Heart right ventricle (tissue), 16 donors: ENCODE measurements around the gene EPS8L2. TPM values are rescaled to one million over a fixed set of nuclear protein-coding genes. Genes with fewer than 3 reads are reported as not detected.

Experiments
- ATAC-seq, 8 donors: fragments of 200-7000 bp; cut with Tn5 transposase; one replicate each; pipeline ENCODE4 v1.9.1; 2020; ENCODE audit warnings: mild to moderate bottlenecking in 8 of 8, moderate library complexity in 8 of 8, moderate number of reproducible peaks in 1 of 8
- DNase-seq, 2 donors: peaks; one replicate each; pipeline ENCODE4 v3.0.0-alpha.2; 2020
- H3K27ac ChIP-seq, 10 donors: fragments of 200-600 bp; sonication (generic) in 2 of 10; one replicate each; pipeline versions ENCODE4 v1.5.0 to v1.8.0; 2020 to 2022; ENCODE audit warnings: mild to moderate bottlenecking in 3 of 10
- H3K27me3 ChIP-seq, 7 donors: fragments of 200-600 bp; one replicate each; pipeline ENCODE4 v1.8.0; 2021 to 2022; ENCODE audit warnings: mild to moderate bottlenecking in 2 of 7
- H3K36me3 ChIP-seq, 9 donors: fragments of 200-600 bp; sonication (generic) in 1 of 9; one replicate each; pipeline versions ENCODE4 v1.5.0 to v1.8.0; 2020 to 2022; ENCODE audit warnings: mild to moderate bottlenecking in 2 of 9
- H3K4me1 ChIP-seq, 9 donors: fragments of 200-600 bp; sonication (generic) in 1 of 9; one replicate each; pipeline versions ENCODE4 v1.5.0 to v1.8.0; 2020 to 2022; ENCODE audit warnings: mild to moderate bottlenecking in 4 of 9
- H3K4me3 ChIP-seq, 10 donors: fragments of 200-600 bp; sonication (generic) in 2 of 10; one replicate each; pipeline versions ENCODE4 v1.5.0 to v1.8.0; 2020 to 2022; ENCODE audit warnings: mild to moderate bottlenecking in 7 of 10, moderate library complexity in 2 of 10
- H3K9me3 ChIP-seq, 11 donors: fragments of 200-600 bp in 10 of 11; sonication (generic) in 2 of 11; one replicate each; pipeline versions ENCODE4 v1.5.0 to v1.8.0; 2013 to 2022; ENCODE audit warnings: mild to moderate bottlenecking in 2 of 11, control low read depth in 1 of 11, moderate library complexity in 1 of 11
- CTCF ChIP-seq, 9 donors: fragments of 200-600 bp; sonication (generic) in 2 of 9; IDR thresholded peaks; one replicate each; pipeline versions ENCODE4 v1.5.0 to v1.8.0; 2021 to 2022; ENCODE audit warnings: antibody characterized with exemption in 9 of 9, mild to moderate bottlenecking in 5 of 9, moderate library complexity in 1 of 9
- WGBS, 2 donors: extraction: QIAGEN DNeasy Blood & Tissue Kit; methylation state at CpG; one replicate each; pipeline ENCODE4 v1.1.7; 2013; ENCODE audit warnings: inconsistent platforms in 1 of 2; 5-methylcytosine and 5-hydroxymethylcytosine counted together
- intact Hi-C, 10 donors: fragments of 100-400 bp; cut with DNase I; formaldehyde crosslinking; loops; one replicate each; pipeline versions ENCODE4 v1.11.1 to v1.14.2; 2022
- polyA plus RNA-seq, 2 donors: library from polyadenylated mRNA; stranded (reverse); fragments of 200-250 nt; gene quantifications; one replicate each; pipeline ENCODE4 v1.2.3, GENCODE V29; 2013
- total RNA-seq, 10 donors: library from RNA; stranded (reverse); fragmentation: NEBNext Ultra II Directional in 3 of 10; extraction: Animal tissue kit (Norgen Biotek cat#: 25700) in 3 of 10; gene quantifications; one replicate each; pipeline versions ENCODE4 v1.2.1 to v1.2.4, GENCODE V29; 2021 to 2023
- donor health status: Arrhythmogenic right ventricular cardiomyopathy.
- donor health status: ischemic (EF 13 %, LVEDD 7.1; RV severe dilation, severe dysfunction).
- donor health status: healthy with polysubstance abuse.
- donor health status: DM: no; HTN: yes; CAD: no.
- donor health status: DM: no; HTN: no; CAD: no.
- donor health status: ischemic (EF 25% LVEDD 6.9; RV normal size, moderate dysfunction).
- donor health status: ischemic (EF 25% LVEDD 5.7; RV mildly dilated, moderate dysfunction).
- donor health status: healthy.
- donor health status: DM: yes; HTN: yes; CAD: no.
- donor health status: Ischemic cardiomyopathy.
- donor health status: ischemic (EF 35%, LVEDD 5.7; RV mildly dilated, moderate dysfunction).
- donor health status: nonischemic (EF 11% LVEDD 7.7; RV severe dilation, severe dysfunction).
- donor health status: DM: yes; HTN: yes; CAD: no.
- donor health status: PGD.
- donor health status: ischemic (EF 29% LVEDD 5.4; RV normal size, mild dysfunction).
- donor health status: nonischemic (EF 23%, LVEDD 6.1; RV moderate dilation, normal function).

EPS8L2 gene
- total and polyA plus RNA-seq, 12 donors, result 1.2 to 6.7 (median 2.9) TPM

GRCh38 chr11:773830-774229, 67.8 kb downstream of the EPS8L2 start:
- H3K27ac ChIP-seq, result no peak overlapping the region
- WGBS, 2 donors, result 91 to 92% methylated on average over 9 of the region's 9 CpGs
- intact Hi-C loops, result no loop called here
- no peaks in the 10 kb centered on the region for H3K27me3 ChIP-seq
- H3K36me3 ChIP-seq, result peaks cover 0 to 56% (median 12%) of the 10 kb centered on the region in 9 donors
- peaks cover 8 to 42% (median 24%) of the 10 kb centered on the region in 9 donors for H3K4me1 ChIP-seq
- no peak overlapping the region for H3K4me3 ChIP-seq
- no peak for DNase-seq
- no peak for ATAC-seq
- TF ChIP-seq CTCF (IDR thresholded peaks at IDR 0.05), result no peak
- H3K9me3 ChIP-seq, result no peaks in the 10 kb centered on the region

GRCh38 chr11:774873-775592, 69.0 kb downstream of the EPS8L2 start:
- peaks cover 8 to 53% (median 29%) of the 10 kb centered on the region in 9 donors for H3K4me1 ChIP-seq
- no peak for TF ChIP-seq CTCF (IDR thresholded peaks at IDR 0.05)
- H3K36me3 ChIP-seq, result peaks cover 0 to 49% (median 8%) of the 10 kb centered on the region in 9 donors
- intact Hi-C loops, result no loop called here
- no peak overlapping the region for H3K27ac ChIP-seq
- 78 to 81% methylated on average over 20 of the region's 20 CpGs for WGBS, 2 donors
- no peak for ATAC-seq
- no peaks in the 10 kb centered on the region for H3K9me3 ChIP-seq
- H3K27me3 ChIP-seq, result no peaks in the 10 kb centered on the region
- no peak overlapping the region for H3K4me3 ChIP-seq
- no peak for DNase-seq

GRCh38 chr11:776263-776560, 70.2 kb downstream of the EPS8L2 start:
- peaks cover 0 to 39% (median 0%) of the 10 kb centered on the region in 9 donors for H3K36me3 ChIP-seq
- H3K4me1 ChIP-seq, result peaks cover 8 to 53% (median 29%) of the 10 kb centered on the region in 9 donors
- intact Hi-C loops, result loop anchor here in 1 of 10 donors (2.0 kb wide), 1 partner anchor 21 kb away; no protein-coding TSS in a partner anchor
- peak overlapping the region; percentile 63 to 97 (median 87) for H3K4me3 ChIP-seq
- 33 to 36% methylated on average over 11 of the region's 11 CpGs for WGBS, 2 donors
- DNase-seq (no peak), ATAC-seq (no peak)
- no peaks in the 10 kb centered on the region for H3K9me3 ChIP-seq
- TF ChIP-seq CTCF (IDR thresholded peaks at IDR 0.05), result no peak
- peak overlapping the region in 6 of 10 donors; percentile 85 to 91 (median 88) for H3K27ac ChIP-seq
- H3K27me3 ChIP-seq, result no peaks in the 10 kb centered on the region

GRCh38 chr11:776561-777287, 70.7 kb downstream of the EPS8L2 start:
- Histone ChIP-seq H3K27ac (peak overlapping the region; percentile 61 to 91 (median 86)), H3K27me3 (no peaks in the 10 kb centered on the region), H3K4me3 (peak overlapping the region; percentile 63 to 97 (median 87)), H3K36me3 (peaks cover 0 to 34% (median 0%) of the 10 kb centered on the region in 9 donors), H3K9me3 (no peaks in the 10 kb centered on the region), H3K4me1 (peaks cover 8 to 53% (median 29%) of the 10 kb centered on the region in 9 donors)
- intact Hi-C loops, result loop anchor here in 1 of 10 donors (2.0 kb wide), 1 partner anchor 20 kb away; no protein-coding TSS in a partner anchor
- DNase-seq, result peak in 1 of 2 donors; percentile 14
- WGBS, 2 donors, result 2 to 3% methylated on average over 49 to 63 of the region's 65 CpGs
- TF ChIP-seq CTCF (IDR thresholded peaks at IDR 0.05), result no peak
- peak in 7 of 8 donors; percentile 4 to 47 (median 22) for ATAC-seq

Other genes starting within 250 kb of the EPS8L2 start
- 100 to 1,000 TPM; 118 to 221 (median 153) TPM for gene RNH1, start 199.0 kb upstream of the EPS8L2 start, total RNA-seq
- 100 to 1,000 TPM in 1 of 2 donors, 10 to 100 TPM in 1; 37.4 to 189 TPM for gene RNH1, start 199.0 kb upstream of the EPS8L2 start, polyA plus RNA-seq
- gene HRAS, start 170.7 kb upstream of the EPS8L2 start, total RNA-seq, result 10 to 100 TPM; 44.7 to 61.1 (median 54.5) TPM
- gene HRAS, start 170.7 kb upstream of the EPS8L2 start, polyA plus RNA-seq, result 100 to 1,000 TPM; 107 to 132 TPM
- under 1 TPM in 8 of 10 donors, not detected in 2; 0.13 to 0.49 (median 0.19) TPM for gene LRRC56, start 168.7 kb upstream of the EPS8L2 start, total RNA-seq
- under 1 TPM; 0.26 to 0.37 TPM for gene LRRC56, start 168.7 kb upstream of the EPS8L2 start, polyA plus RNA-seq
- gene LMNTD2, start 145.5 kb upstream of the EPS8L2 start, total RNA-seq, result under 1 TPM in 8 of 10 donors, not detected in 2; 0.30 to 0.72 (median 0.45) TPM
- 1 to 10 TPM in 1 of 2 donors, under 1 TPM in 1; 0.41 to 1.4 TPM for gene LMNTD2, start 145.5 kb upstream of the EPS8L2 start, polyA plus RNA-seq
- gene RASSF7, start 145.3 kb upstream of the EPS8L2 start, total RNA-seq, result 1 to 10 TPM in 9 of 10 donors, under 1 TPM in 1; 0.96 to 4.0 (median 2.1) TPM
- gene RASSF7, start 145.3 kb upstream of the EPS8L2 start, polyA plus RNA-seq, result 10 to 100 TPM in 1 of 2 donors, 1 to 10 TPM in 1; 6.9 to 14.2 TPM
- 10 to 100 TPM; 14.7 to 23.0 (median 18.5) TPM for gene PHRF1, start 129.8 kb upstream of the EPS8L2 start, total RNA-seq
- gene PHRF1, start 129.8 kb upstream of the EPS8L2 start, polyA plus RNA-seq, result 10 to 100 TPM; 10.5 to 19.1 TPM
- 10 to 100 TPM in 5 of 10 donors, 1 to 10 TPM in 5; 4.5 to 20.2 (median 9.9) TPM for gene IRF7, start 90.3 kb upstream of the EPS8L2 start, total RNA-seq
- gene IRF7, start 90.3 kb upstream of the EPS8L2 start, polyA plus RNA-seq, result 10 to 100 TPM; 12.2 to 48.4 TPM
- gene CDHR5, start 81.3 kb upstream of the EPS8L2 start, total RNA-seq, result not detected
- not detected for gene CDHR5, start 81.3 kb upstream of the EPS8L2 start, polyA plus RNA-seq
- 1 to 10 TPM in 2 of 10 donors, under 1 TPM in 1, not detected in 7; 0.99 to 2.0 (median 1.0) TPM for gene SCT, start 79.0 kb upstream of the EPS8L2 start, total RNA-seq
- under 1 TPM in 1 of 2 donors, not detected in 1; 0.64 TPM for gene SCT, start 79.0 kb upstream of the EPS8L2 start, polyA plus RNA-seq
- under 1 TPM in 6 of 10 donors, not detected in 4; 0.19 to 0.72 (median 0.49) TPM for gene DRD4, start 69.0 kb upstream of the EPS8L2 start, total RNA-seq
- gene DRD4, start 69.0 kb upstream of the EPS8L2 start, polyA plus RNA-seq, result under 1 TPM in 1 of 2 donors, not detected in 1; 0.09 TPM
- 10 to 100 TPM; 11.0 to 25.7 (median 15.5) TPM for gene DEAF1, start 11.0 kb upstream of the EPS8L2 start, total RNA-seq
- 10 to 100 TPM; 18.3 to 39.9 TPM for gene DEAF1, start 11.0 kb upstream of the EPS8L2 start, polyA plus RNA-seq
- gene TMEM80, start 10.4 kb upstream of the EPS8L2 start, total RNA-seq, result 10 to 100 TPM; 10.6 to 24.2 (median 14.5) TPM
- 10 to 100 TPM; 10.1 to 21.4 TPM for gene TMEM80, start 10.4 kb upstream of the EPS8L2 start, polyA plus RNA-seq
- 100 to 1,000 TPM in 5 of 10 donors, 10 to 100 TPM in 5; 76.2 to 115 (median 96.3) TPM for gene TALDO1, start 41.2 kb downstream of the EPS8L2 start, total RNA-seq
- 100 to 1,000 TPM in 1 of 2 donors, 10 to 100 TPM in 1; 55.3 to 124 TPM for gene TALDO1, start 41.2 kb downstream of the EPS8L2 start, polyA plus RNA-seq
- gene GATD1, start 71.3 kb downstream of the EPS8L2 start, total RNA-seq, result 10 to 100 TPM; 20.6 to 29.4 (median 26.0) TPM
- 10 to 100 TPM; 15.0 to 32.4 TPM for gene GATD1, start 71.3 kb downstream of the EPS8L2 start, polyA plus RNA-seq
- under 1 TPM in 9 of 10 donors, not detected in 1; 0.22 to 0.80 (median 0.38) TPM for gene CEND1, start 83.9 kb downstream of the EPS8L2 start, total RNA-seq
- gene CEND1, start 83.9 kb downstream of the EPS8L2 start, polyA plus RNA-seq, result under 1 TPM; 0.75 to 0.80 TPM
- 1 to 10 TPM; 2.2 to 8.6 (median 4.0) TPM for gene SLC25A22, start 92.0 kb downstream of the EPS8L2 start, total RNA-seq
- gene SLC25A22, start 92.0 kb downstream of the EPS8L2 start, polyA plus RNA-seq, result 10 to 100 TPM in 1 of 2 donors, 1 to 10 TPM in 1; 3.0 to 11.1 TPM
- 10 to 100 TPM in 3 of 10 donors, 1 to 10 TPM in 7; 5.2 to 13.9 (median 6.9) TPM for gene PIDD1, start 99.0 kb downstream of the EPS8L2 start, total RNA-seq
- gene PIDD1, start 99.0 kb downstream of the EPS8L2 start, polyA plus RNA-seq, result 10 to 100 TPM in 1 of 2 donors, 1 to 10 TPM in 1; 6.3 to 32.4 TPM
- gene RPLP2, start 103.7 kb downstream of the EPS8L2 start, total RNA-seq, result 1,000 to 10,000 TPM in 3 of 10 donors, 100 to 1,000 TPM in 7; 765 to 1,177 (median 850) TPM
- 1,000 to 10,000 TPM; 1,402 to 1,699 TPM for gene RPLP2, start 103.7 kb downstream of the EPS8L2 start, polyA plus RNA-seq
- gene PNPLA2, start 112.7 kb downstream of the EPS8L2 start, total RNA-seq, result 100 to 1,000 TPM; 183 to 359 (median 251) TPM
- 100 to 1,000 TPM; 114 to 148 TPM for gene PNPLA2, start 112.7 kb downstream of the EPS8L2 start, polyA plus RNA-seq
- gene CRACR2B, start 121.7 kb downstream of the EPS8L2 start, total RNA-seq, result 10 to 100 TPM; 11.4 to 23.0 (median 17.0) TPM
- 10 to 100 TPM; 11.5 to 72.3 TPM for gene CRACR2B, start 121.7 kb downstream of the EPS8L2 start, polyA plus RNA-seq
- 100 to 1,000 TPM; 286 to 668 (median 466) TPM for gene CD151, start 126.7 kb downstream of the EPS8L2 start, total RNA-seq
- gene CD151, start 126.7 kb downstream of the EPS8L2 start, polyA plus RNA-seq, result 100 to 1,000 TPM; 444 to 684 TPM
- gene POLR2L, start 136.3 kb downstream of the EPS8L2 start, total RNA-seq, result 100 to 1,000 TPM; 194 to 279 (median 234) TPM
- gene POLR2L, start 136.3 kb downstream of the EPS8L2 start, polyA plus RNA-seq, result 100 to 1,000 TPM; 148 to 279 TPM
- gene TSPAN4, start 136.6 kb downstream of the EPS8L2 start, total RNA-seq, result 10 to 100 TPM; 22.2 to 46.4 (median 26.9) TPM
- 10 to 100 TPM; 44.4 to 66.5 TPM for gene TSPAN4, start 136.6 kb downstream of the EPS8L2 start, polyA plus RNA-seq
- 10 to 100 TPM; 47.9 to 75.2 (median 62.4) TPM for gene CHID1, start 204.6 kb downstream of the EPS8L2 start, total RNA-seq
- 10 to 100 TPM; 40.1 to 53.5 TPM for gene CHID1, start 204.6 kb downstream of the EPS8L2 start, polyA plus RNA-seq
- gene AP2A2, start 219.6 kb downstream of the EPS8L2 start, total RNA-seq, result 10 to 100 TPM; 28.9 to 58.4 (median 38.8) TPM
- gene AP2A2, start 219.6 kb downstream of the EPS8L2 start, polyA plus RNA-seq, result 10 to 100 TPM; 24.3 to 27.9 TPM